ENCODE measurements around the gene SIRT5.

The SIRT5 gene

GRCh38 chr6:13554929-13555333, 19.5 kb upstream of the SIRT5 start:
- no peak for DNase-seq

GRCh38 chr6:13557841-13558240, 16.6 kb upstream of the SIRT5 start:
- DNase-seq = no peak

GRCh38 chr6:13558718-13559117, 15.7 kb upstream of the SIRT5 start:
- DNase-seq = no peak

GRCh38 chr6:13559251-13559650, 15.2 kb upstream of the SIRT5 start:
- no peak for DNase-seq

- no peak for DNase-seq
Observed at GRCh38 chr6:13559968-13560650, 14.3 kb upstream of the SIRT5 start.

- no peak for DNase-seq
Observed at GRCh38 chr6:13560651-13561044, 13.8 kb upstream of the SIRT5 start.

- no peak for DNase-seq
Observed at GRCh38 chr6:13561624-13562267, 12.7 kb upstream of the SIRT5 start.

GRCh38 chr6:13563009-13563408, 11.4 kb upstream of the SIRT5 start:
- no peak for DNase-seq

- DNase-seq = no peak
Observed at GRCh38 chr6:13565921-13566320, 8.5 kb upstream of the SIRT5 start.

GRCh38 chr6:13566500-13566899, 7.9 kb upstream of the SIRT5 start:
- DNase-seq = no peak

- no peak for DNase-seq
Observed at GRCh38 chr6:13568970-13569369, 5.4 kb upstream of the SIRT5 start.

- no peak for DNase-seq
Observed at GRCh38 chr6:13572240-13572639, 2.2 kb upstream of the SIRT5 start.

GRCh38 chr6:13572951-13573654, 1.3 kb upstream of the SIRT5 start:
- no peak for DNase-seq

GRCh38 chr6:13573669-13574110, 711 bp upstream of the SIRT5 start:
- DNase-seq = no peak

GRCh38 chr6:13574149-13574570, 241 bp upstream of the SIRT5 start:
- DNase-seq = peak; percentile 95

- no peak for DNase-seq
Observed at GRCh38 chr6:13575377-13575775, 975 bp downstream of the SIRT5 start.

GRCh38 chr6:13576017-13576416, 1.6 kb downstream of the SIRT5 start:
- DNase-seq = no peak

- DNase-seq = no peak
Observed at GRCh38 chr6:13577926-13578325, 3.5 kb downstream of the SIRT5 start.

- DNase-seq = no peak
Observed at GRCh38 chr6:13579911-13580310, 5.5 kb downstream of the SIRT5 start.

- DNase-seq = no peak
Observed at GRCh38 chr6:13581700-13582229, 7.4 kb downstream of the SIRT5 start.

GRCh38 chr6:13586603-13587542, 12.5 kb downstream of the SIRT5 start:
- DNase-seq = no peak

- DNase-seq = no peak
Observed at GRCh38 chr6:13589801-13590200, 15.4 kb downstream of the SIRT5 start.
